NCI-H2196 treated with DMSO at 0.1 percent for 48 hours (cell line): ENCODE results near the gene TMEM86B.

Experiments used
- DNase-seq: peaks from one replicate; lab custom pipeline; 2025; ENCODE audit not compliant: unreplicated experiment; lab: John Stamatoyannopoulos, UW

Gene TMEM86B

GRCh38 chr19:55179606-55180484, 48.7 kb downstream of the TMEM86B start, which contains the start of gene SYT5:
Gene SYT5, minus strand, starts transcription at chr19:55180289. Its CDS starts 1,248 bp downstream, at chr19:55179041.
- no peak for DNase-seq

- DNase-seq, result peak; percentile 89
These were observed 49.6 kb downstream of the TMEM86B start for GRCh38 chr19:55178781-55179599.
